Stromal cell of bone marrow (primary cell): ENCODE measurements around the gene CHST15.

Experiments used
- DNase-seq: peaks from one replicate; pipeline ENCODE4 v3.0.0-alpha.2; 2012; ENCODE audit warnings: low read depth

The CHST15 gene, protein sequence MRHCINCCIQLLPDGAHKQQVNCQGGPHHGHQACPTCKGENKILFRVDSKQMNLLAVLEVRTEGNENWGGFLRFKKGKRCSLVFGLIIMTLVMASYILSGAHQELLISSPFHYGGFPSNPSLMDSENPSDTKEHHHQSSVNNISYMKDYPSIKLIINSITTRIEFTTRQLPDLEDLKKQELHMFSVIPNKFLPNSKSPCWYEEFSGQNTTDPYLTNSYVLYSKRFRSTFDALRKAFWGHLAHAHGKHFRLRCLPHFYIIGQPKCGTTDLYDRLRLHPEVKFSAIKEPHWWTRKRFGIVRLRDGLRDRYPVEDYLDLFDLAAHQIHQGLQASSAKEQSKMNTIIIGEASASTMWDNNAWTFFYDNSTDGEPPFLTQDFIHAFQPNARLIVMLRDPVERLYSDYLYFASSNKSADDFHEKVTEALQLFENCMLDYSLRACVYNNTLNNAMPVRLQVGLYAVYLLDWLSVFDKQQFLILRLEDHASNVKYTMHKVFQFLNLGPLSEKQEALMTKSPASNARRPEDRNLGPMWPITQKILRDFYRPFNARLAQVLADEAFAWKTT

DNA sequence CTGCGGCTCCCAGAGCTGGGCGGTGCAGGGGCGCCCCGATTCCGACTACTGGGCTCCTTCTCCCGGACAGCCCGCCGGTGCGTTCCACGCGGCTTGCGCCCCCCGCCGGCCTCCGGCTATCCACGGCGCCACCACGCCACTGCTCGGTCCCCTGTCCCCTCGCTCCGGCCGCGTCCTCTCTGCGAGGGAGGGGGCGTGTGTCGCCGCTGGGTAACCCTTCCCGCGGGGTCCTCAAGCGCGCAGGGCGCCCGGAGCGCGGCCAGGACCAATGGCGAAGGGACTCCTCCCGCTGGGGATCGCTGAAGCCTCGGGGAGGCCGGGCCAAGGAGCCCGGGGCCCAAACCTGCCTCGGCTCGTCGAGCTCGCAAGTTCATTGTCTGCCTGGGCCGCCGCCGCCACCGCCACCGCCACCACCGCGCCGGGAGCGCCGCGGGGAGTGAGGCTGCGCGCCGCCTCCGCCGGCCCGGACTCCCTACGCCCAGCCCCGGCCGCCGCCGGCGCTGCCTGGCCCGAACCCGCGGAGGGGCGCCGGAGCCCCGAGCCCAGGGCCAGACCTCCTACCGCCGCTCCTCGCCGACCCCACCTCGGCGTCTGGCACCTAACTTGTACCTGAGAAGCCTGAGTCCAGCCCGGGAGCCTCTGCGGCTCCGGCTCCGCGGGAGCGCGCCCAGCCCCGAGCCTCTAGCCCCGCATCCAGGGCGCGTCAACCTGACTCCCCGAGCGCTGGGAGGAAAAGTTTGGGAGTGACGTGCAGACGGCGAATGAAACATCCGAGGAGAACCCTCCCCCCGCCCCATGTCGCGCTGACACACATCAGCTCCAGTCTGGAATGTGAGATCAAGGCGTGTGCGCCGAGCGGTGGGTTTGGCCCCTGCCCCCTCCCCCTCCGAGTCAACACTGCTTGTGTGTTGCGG lies at the start of gene CHST15:
TSS of gene CHST15 (minus strand) at position 739 of the 914 bp plus-strand sequence. CDS start 47,386 bp downstream, outside the sequence.
- no peak for DNase-seq

DNA sequence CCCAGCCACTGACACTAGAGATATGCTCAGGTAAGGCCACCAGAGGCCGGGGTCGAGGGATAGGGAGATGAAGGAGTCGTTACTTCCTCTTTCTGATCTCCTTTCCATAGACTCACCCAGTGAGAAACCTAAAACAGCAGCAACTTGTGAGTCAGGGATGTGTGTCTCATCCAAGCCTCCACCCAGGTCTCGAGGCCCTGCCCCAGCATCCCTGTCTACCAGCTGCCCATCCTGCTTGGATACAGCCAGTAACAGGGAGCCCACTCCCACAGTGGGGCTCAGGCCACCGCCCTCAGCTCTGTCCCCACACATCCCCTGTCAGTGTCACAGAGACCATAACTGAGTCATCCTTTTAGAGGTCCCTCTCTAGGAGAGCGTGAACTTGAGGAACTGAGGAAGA lies 49.6 kb upstream of the CHST15 start:
- DNase-seq, result no peak

DNA sequence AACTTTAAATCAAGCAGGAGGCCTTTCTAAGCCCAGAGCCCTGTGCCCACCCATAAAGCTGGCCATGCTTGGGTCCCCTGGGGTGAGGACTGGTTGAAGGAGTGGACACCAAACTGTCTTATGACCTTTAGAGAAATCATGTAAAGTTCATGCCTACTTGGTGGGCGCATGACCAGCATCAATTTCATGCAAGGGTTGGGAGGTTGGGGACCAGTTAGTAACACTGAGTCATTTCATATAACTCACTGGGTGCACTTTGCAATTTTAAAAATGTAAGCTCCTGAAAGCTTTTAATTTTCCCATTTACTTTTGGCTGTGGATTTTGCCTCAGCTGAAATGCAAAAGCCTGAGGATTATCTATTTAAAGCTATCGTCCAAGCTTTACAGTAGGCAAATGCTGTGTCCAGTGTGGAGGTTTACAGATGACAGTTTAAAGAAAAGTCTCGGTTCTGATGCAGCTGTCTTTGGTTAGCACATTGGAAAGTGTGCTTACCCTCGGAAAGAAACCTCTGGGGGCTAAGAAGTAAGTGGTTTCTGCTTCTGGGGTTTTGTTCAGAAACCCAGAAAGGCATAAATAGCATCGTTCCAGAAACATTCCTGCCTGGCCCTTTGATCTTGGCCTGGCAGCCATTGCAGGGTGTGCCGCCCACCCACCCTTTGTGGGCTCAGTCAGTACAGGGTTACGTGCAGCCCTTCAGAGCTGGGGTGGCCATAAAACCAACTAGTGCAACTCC lies 48.8 kb upstream of the CHST15 start:
- DNase-seq, result no peak

DNA sequence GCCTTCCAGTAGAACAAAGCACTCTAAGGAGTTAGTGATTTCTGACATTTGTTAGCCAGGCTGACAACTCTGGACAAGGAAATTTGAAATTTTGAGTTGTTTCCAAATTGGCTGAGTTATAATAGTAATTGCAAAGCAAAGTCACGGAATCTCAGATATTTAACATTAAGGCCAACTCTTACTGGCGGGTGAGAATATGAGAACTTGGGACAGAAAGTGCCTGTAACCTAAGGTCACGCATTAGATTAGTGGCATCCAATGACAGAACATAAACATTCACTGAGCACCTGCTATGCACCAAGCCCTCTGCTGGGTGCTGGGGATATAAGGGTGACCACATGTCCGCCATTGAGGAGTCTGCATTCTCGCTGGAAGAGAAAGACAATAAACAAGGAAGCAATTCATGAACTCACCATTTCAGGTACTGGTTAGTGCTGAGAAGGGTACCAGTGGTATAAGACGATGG lies 45.5 kb upstream of the CHST15 start:
- no peak for DNase-seq

DNA sequence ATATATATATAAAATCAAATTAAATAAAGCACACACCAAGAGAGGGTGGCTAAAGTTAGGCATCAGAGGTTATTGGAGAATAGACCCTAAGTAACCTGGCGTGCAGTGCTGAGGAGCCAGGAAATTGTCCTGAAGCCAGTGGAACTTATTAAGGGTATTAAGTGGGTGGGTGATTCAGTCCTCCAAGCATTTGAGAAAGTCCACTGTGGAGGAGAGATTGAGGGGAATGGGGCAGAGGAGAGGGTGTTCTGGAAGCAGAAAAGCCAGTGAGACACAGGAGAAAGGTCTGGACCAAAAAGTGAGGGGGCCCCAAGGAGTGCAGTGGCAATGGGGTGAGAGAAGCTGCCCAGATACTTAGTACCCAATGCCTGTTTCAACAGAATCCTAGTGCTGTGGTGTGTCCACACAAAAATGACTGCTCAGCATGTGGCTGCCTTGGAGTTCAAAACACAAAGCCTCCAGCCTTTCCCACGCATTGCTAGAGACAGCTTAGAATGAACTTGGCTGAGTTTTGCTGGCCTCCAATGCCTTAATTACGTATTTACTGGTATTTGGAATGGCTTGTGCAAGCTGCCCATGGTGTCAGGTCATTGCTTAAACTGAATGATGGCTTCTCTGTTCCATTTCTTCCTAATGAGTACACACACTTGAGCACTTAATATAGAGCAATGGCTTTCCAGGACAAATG lies 44.9 kb upstream of the CHST15 start:
- no peak for DNase-seq

DNA sequence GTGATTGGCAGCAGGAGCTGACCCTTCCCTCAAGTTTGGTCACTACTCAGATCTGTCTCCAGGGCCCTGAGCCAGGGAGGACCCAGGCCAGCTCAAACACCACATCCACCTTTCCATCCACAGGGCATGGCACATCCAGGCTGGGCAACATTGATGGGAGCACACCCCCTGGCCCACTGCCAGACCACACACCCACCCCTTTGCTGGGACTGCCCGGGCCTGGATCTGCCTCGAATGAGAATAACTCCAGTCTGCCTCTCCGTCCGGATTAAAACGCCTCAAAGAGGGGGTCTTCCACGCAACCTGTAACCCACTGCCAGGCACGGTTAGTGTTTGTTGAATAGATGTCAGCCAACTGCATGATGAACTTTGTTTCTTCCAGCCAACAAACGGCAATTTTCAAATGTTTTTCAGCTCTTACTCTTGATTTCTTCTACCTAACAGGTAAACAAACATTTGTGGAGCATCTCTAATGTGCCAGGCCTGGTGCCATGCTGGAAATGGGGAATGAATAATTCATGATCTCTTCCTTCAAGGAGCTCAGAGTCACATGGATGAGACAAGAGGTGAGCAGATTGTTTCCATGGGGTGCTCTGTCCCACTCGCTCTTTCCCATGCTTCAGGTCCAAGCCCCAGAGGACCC lies 41.0 kb upstream of the CHST15 start:
- no peak for DNase-seq

DNA sequence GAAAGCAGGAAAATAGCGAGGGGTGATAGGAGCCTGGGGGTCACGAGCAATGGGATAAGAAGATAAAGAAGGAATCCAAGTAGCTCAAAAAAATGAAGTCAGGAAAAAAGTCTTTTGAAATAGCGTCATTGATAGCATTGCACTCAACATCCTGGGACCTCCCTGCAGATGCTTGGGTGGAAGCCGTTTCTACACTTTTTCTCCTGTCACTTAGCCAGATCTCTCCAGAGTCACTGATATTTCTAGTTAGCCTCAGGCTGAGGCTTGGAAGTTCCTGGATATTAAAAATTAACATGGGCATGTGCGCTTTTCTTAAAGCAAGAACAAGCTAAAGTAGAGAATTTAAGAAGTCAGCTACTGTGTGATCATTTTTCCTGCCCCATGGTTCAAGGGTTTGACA lies 39.5 kb upstream of the CHST15 start:
- DNase-seq, result no peak

DNA sequence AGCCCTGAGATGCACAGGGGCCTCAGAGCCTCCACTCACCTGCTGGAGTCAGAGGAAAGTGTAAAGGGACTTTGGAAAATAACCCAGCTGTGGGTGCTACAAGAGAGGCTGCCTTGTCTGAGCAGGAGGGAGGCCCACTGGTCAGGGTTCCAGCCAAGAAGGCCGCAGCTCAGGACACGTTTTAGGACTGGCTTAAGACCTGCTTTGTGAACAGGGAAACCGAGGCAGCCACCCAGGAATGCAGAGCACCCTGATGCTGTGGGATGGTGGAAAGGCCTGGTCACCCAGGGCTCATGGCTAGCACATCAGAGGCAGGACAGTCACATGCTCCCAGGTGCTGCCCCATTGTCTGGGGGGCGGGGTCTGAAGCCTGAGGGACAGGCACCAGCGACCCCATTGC lies 38.9 kb upstream of the CHST15 start:
- DNase-seq, result no peak

DNA sequence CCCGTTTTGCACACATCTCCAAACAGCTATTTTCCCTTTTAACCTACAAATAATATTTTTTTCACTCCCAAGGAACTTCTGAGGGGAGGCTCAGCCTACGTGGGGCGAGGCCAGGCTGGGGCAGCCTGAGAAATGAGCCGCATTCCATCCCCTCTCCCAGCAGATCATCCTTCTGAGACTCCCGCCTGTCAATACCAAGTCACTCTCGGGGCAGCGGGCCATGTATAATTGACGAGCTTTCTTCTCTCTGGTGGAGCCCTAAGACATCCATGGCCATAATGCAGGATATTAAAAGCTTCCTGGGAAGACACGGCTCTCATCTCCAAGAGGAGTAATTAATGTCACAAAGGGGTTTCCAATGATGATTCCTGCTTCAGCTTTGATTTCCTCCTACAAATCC lies 37.8 kb upstream of the CHST15 start:
- DNase-seq, result no peak

DNA sequence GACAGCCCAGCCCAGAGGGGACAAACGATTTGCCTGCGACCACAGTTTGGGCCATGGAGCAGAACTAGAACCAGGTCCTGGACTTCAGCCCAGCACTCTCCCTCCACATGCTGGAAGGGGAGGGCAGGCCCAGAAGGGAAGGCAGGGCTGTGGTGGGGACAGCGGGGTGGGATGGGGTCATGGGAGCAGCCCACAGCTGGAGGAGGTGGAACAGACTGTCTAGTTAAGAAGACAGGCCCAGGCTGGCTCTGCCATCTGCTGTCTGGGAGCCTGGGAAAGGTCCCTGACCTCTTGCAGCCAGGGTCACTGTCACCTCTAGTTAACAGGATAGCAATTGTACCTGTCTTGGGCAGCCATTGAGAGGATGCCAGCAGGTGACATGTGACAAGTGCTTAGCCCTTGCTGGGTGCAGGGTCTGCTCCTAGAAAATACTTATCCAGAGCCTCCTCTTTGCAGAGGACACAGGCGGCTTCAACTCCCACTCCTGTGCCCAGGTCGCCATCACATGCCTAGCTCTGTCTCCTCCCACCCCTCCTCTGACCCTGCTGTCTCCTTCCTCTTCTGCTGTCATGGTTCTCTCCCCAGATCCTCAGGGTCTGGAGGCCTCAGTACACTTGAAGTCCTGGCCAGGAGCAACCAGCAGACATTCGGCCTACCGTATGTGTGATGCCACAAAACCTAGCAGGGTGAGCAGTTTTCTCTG lies 37.0 kb upstream of the CHST15 start:
- DNase-seq, result no peak

DNA sequence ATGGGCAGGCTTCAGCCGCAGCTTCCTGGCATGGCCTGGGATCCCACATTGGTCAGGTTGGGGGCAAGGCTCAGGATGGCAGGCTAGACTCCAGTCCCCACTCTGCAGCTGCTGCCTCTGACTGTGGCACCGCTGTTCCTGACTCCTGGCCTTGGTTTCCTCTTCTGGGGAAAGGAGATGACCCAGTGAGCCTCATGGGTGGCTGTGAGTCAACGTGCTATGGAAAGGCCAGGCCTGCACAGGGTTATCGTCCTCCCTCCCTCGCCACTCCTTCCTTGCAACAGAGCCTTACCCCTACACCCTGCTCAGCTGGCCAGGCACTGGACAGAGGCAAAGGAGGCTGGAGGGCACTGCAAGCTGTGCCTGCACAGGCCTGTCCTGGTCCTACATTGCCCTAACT lies 36.1 kb upstream of the CHST15 start:
- DNase-seq, result no peak

DNA sequence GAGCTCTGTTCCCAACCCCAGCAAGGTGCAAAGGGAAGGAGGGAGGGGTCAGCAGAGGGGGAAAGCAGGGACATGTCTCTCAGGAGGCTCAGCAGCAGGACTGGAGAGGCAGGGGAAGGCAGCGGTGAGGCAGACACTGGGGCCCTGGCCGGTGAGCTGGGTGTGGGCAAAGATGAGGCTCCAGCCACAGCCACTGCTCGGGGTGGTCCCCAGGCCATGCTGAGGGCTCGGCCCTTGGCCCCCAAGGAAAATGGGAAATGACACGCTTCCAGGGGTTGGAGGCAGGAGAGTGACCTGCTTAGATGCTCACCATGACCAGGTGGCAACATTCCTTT lies 35.4 kb upstream of the CHST15 start:
- DNase-seq, result no peak

DNA sequence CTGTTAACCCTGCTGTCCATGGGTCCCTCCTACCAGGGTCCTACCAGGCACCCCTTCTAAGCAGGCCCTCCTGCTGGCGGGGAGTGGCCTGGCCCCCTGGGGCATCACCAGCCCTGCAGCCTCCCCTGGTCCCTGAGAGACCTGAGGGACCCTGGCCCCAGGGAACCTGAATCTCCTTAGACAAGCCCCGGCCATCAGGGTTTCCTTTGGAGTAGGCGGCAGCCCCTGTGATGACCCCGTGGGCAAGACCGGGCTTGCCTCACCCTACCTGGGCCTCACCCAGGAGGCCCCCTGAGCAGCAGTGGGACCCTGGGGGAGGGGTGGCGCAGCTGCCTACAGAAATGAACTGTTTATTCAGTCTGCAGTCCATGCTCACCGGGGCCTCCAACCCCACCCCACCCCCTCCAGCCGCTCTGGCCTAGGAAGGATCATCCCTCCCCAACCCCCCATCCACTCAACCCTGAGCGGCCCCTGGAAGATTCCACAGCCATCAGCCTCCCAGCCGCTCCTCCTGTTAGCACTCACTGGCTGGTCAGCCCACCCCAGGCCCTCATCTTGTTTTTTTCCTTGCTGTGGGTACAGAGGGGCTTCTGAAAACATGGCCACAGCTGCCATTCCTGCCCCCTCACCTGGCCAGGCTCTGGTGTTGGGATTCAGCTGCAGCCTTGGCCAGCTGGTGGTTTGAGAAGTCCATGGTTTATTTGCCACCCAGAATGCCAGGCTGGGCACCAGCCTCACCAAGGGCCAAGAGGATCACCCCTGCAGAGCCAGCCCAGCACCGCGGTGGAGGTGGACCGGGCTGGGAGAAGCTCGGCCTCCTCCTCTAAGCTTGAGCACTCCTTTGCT lies 34.8 kb upstream of the CHST15 start:
- DNase-seq, result no peak

DNA sequence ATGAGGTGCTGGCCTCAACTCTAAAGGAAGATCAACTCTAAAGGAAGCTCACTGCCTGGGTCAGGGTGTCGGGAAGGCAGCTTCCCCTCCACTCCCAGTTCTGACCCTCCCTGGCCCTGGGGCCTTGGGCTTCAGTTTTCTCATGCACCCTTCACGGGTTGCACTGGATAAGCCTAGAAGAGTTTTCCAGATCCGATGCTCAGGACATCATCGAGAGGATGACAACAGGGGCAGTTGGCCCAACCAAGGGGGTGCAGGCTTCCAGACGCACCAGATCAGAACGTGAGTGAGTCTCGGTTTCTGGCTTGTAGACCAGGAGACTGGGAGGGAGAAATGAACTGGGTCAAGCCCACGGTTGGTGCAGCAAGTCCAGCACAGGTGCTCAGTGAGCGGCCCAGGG lies 34.2 kb upstream of the CHST15 start:
- DNase-seq, result no peak

DNA sequence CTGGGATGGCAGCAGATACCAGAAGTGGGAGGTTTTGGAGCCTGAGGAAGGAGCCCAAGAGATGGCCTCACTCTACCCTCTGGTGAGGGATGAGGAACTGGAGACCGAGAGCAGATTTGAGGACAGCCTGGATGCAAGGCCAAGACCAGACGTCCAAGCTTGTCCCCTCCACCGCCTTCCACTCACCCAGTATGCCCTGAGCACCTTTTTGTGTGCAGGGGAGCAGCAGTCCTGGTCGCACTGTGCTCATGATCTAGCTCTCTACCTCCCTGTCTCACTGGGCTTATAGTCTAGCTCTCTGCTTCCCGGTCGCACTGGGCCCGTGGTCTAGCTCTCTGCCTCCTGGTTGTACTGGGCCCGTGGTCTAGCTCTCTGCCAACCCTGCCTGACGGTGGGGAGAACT lies 33.6 kb upstream of the CHST15 start:
- no peak for DNase-seq

DNA sequence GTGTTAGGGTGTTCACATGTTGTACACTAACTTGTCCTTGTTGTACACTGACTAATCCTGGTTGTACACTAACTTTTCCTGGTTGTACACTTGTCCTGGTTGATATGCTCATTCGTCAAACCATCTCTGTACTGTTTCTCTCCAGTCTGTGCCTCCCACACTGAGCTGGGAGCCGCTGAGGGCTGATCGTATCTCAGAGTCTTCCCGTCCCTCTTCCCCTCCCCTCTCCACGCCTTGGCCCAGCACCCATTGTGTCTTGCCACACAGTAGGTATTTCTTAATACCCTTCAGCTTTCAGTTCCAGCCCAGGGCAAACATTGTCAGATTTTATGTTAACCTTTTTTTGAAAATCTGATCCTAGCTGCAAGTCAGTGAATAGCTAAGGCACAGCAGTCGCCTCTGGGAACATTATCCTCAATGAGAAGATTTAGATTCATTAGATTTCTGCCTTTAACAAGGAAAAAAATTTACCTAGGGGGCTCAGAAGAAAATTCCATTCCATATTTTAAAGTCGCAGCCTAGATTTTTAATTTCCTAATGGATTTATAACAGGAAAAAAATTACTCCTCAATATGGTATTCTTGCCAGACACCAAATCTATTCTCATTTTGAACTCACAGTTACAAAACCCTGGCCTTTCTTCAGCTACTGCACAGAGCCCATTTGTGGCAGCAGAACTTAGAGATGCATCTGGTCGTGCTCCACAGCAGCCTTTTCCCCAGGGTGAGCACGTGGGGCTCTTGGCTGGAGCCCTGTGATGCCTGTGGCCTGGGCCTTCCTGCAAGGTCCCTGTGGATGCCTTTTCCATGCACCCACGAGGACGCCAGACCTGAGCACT lies 33.0 kb upstream of the CHST15 start:
- no peak for DNase-seq

DNA sequence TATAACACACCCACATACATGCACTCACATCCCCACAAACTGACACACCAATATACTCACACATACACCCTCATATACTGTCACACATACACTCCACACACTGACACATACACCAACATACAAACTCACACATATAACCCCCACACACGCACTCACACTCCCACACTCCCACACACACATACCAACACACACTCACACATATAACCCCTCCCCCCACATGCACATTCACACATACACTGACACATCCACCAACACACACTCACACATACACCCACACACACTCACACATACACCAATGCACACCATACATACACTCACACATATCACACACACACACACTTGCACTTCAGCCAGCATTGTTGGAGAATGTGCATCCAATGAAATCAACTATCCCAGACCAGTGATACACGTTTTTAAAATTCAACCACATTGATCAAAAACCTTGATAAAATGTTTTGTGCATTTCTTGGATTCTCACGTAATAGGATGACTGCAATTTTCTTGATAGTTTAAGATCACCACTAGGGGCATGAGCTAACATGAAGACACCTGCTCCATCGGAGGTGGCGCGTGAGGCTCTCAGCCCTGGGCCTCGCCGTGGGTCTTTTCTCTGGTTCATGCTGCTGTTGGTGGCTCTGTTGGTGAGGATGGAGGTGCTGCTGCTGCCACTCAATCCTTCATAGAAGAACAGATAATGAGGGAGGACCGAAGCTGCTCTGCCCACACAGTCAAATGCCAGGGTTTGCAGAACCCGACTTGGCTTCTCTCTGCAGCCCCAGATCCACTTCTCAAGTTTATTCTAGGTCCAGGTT lies 32.1 kb upstream of the CHST15 start:
- DNase-seq, result no peak

DNA sequence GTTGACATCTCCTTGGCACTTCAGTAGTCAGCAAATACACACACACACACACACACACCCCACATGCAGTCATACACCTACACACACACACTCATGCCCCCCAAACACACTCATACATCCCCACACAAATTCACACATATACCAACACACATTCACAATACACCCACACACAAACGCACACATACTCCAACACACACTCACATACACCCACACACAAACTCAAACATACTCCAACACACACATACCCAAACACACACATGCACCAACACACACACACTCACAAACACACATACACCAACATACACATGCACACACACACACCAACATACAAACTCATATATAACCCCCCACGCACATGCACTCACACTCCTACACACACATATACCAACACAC lies 31.4 kb upstream of the CHST15 start:
- no peak for DNase-seq
